Suppressor macrophage treated with lipopolysaccharide for 1 hour (primary cell): ENCODE data around the gene PDX1.

Experiments
- DNase-seq, 3 donors: peaks; one replicate each; pipeline ENCODE4 v3.0.0-alpha.2; 2020 to 2022

The PDX1 gene

DNA sequence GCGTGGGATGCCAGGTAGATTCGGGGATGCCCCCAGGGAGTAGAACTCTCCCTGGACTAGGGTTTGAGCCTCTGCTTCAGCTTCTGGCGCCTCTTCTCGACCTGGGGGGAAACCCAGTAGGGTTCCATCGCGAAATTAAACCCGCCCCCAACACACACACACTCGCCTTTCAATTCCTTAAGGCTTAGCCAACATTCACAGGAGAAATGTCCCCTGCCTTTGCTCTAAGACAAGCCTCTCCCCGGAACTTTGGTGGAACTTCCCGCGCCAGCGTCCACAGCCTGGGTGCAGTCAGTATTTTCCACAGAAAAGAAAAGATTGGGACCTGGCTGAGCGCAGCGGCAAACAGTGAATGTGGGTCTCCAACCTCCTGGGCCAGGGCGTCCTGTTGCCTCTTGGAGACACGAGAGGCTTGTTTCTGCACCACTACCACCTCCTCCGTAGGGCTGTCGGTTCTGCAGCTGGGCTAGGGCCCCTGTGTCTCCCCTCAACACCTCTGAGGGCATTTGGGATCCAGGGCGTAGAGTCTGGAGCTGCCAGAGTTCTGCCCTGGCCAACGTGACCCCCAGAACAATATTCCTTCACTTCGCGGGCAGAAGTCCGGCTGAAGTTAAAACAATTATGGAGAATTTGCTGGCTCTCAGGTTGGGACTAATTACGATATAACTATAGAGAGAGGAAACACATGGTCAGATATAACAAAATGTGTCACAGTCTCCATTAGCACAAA lies 3.2 kb downstream of the PDX1 start:
- peak in 1 of 3 donors; percentile 7 for DNase-seq

DNA sequence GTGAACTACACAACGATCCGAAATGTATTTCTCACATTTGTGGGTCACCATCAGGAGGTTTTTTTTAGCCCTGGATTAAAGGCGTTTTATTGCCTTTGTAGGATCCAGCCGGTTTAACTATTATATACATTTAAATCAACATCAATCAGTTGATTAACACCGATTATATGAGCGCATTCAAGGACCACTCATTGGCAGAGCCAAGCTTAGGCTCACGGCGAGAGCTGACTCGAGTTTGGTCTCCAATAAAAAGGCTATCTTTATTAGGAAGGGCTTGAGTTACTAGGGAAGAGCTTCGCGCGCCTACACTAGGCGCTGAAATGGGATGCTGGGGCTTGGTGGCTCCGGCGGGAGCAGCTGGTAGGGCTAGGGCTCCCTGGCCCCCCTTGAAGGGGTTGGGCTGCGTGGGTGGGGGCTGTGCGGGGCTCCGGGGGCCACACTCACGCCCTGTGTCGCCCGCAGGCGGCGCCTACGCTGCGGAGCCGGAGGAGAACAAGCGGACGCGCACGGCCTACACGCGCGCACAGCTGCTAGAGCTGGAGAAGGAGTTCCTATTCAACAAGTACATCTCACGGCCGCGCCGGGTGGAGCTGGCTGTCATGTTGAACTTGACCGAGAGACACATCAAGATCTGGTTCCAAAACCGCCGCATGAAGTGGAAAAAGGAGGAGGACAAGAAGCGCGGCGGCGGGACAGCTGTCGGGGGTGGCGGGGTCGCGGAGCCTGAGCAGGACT lies 4.2 kb downstream of the PDX1 start:
- peak in 1 of 3 donors; percentile 24 for DNase-seq

DNA sequence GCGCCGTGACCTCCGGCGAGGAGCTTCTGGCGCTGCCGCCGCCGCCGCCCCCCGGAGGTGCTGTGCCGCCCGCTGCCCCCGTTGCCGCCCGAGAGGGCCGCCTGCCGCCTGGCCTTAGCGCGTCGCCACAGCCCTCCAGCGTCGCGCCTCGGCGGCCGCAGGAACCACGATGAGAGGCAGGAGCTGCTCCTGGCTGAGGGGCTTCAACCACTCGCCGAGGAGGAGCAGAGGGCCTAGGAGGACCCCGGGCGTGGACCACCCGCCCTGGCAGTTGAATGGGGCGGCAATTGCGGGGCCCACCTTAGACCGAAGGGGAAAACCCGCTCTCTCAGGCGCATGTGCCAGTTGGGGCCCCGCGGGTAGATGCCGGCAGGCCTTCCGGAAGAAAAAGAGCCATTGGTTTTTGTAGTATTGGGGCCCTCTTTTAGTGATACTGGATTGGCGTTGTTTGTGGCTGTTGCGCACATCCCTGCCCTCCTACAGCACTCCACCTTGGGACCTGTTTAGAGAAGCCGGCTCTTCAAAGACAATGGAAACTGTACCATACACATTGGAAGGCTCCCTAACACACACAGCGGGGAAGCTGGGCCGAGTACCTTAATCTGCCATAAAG lies 4.8 kb downstream of the PDX1 start:
- no peak for DNase-seq

DNA sequence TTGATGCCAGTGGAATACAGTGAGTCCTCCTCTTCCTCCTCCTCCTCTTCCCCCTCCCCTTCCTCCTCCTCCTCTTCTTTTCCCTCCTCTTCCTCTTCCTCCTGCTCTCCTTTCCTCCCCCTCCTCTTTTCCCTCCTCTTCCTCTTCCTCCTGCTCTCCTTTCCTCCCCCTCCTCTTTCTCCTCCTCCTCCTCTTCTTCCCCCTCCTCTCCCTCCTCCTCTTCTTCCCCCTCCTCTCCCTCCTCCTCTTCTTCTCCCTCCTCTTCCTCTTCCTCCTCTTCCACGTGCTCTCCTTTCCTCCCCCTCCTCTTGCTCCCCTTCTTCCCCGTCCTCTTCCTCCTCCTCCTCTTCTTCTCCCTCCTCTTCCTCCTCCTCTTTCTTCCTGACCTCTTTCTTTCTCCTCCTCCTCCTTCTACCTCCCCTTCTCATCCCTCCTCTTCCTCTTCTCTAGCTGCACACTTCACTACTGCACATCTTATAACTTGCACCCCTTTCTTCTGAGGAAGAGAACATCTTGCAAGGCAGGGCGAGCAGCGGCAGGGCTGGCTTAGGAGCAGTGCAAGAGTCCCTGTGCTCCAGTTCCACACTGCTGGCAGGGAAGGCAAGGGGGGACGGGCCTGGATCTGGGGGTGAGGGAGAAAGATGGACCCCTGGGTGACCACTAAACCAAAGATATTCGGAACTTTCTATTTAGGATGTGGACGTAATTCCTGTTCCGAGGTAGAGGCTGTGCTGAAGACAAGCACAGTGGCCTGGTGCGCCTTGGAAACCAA lies 5.6 kb downstream of the PDX1 start:
- no peak for DNase-seq

DNA sequence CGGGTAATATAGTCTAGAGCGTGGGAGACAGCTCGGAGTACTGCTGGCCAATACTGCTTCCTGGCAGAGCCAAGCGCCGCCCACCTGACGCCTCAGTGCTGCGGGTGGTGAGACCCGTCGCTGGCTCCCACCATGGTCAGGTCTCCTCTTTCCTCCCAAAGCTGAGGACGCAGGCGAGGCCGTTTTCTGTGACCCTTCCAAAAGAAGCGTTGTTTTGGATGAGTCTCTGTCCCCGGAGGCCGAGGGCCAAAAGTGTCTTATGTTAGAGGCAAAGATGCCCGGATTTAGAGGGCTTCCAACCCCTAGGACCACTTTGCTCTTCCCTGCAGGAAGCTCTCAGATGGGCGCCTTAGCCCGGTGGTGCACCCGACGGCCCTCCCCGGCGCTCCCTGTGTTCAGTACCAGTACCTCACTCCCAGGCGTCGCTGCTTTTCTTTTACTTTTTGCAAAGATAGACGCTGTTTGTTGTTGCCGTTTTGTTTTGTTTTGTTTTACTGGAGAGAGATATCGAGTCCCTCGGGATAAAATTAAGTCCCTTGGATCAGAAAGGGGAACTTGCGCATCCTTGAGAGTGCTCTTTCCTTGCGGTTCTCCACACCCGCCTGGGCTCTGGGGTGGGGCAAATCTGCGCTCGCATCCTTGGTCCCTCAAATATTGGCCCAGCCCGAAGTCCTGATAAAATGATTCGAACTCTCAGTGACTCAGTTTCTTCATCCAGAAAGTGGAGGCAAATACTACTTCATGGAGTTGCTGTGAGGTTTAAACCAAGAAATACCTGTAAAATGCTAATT lies 7.0 kb downstream of the PDX1 start:
- peak in 1 of 3 donors; percentile 6 for DNase-seq

DNA sequence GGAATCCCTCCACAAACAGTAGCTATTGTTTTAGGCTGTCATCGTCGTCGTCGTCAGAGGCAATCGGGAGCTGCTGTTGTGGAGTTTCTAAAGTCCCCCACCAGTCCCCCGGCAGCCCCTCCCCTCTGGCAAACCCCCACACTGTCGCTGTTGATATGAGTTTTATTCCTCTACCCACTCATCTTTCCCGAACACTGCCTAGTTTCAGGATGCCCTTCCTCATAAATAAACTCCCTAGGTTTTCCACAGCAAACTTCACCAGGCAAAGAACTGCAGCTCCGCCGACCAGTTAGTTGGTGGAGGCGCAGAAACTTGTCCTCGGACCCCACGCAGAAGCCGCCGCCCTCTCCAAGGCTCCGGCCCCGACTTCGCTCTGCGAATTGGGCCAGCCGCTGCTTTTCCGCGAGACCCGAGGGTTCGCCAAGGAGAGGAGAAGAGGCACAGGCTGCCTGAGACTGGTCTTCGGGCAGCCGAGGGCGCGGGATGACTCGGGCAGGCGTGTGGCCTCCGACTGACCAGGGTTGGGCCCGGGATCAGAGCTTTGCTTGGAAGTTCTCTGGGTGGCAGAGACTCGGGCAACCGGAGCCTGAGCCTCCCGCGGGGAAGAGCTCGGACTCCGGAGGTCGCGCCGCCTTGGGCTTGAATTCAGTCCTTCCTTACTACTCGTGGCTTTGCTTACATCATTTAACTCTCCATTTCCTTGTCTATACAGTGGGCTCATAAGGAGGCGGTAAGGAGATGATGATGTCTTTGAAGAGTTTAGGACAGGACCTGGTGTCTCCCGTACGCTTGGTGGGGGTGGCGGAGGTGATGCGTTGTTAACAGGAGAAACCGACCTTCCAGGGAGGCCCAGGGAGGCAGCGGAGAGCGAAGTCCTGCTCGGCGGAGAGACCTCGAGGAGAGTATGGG lies 7.9 kb downstream of the PDX1 start:
- DNase-seq, result peak in 1 of 3 donors; percentile 6

DNA sequence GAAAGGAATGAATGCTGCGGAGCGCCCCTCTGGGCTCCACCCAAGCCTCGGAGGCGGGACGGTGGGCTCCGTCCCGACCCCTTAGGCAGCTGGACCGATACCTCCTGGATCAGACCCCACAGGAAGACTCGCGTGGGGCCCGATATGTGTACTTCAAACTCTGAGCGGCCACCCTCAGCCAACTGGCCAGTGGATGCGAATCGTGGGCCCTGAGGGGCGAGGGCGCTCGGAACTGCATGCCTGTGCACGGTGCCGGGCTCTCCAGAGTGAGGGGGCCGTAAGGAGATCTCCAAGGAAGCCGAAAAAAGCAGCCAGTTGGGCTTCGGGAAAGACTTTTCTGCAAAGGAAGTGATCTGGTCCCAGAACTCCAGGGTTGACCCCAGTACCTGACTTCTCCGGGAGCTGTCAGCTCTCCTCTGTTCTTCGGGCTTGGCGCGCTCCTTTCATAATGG lies 8.6 kb downstream of the PDX1 start:
- no peak for DNase-seq

DNA sequence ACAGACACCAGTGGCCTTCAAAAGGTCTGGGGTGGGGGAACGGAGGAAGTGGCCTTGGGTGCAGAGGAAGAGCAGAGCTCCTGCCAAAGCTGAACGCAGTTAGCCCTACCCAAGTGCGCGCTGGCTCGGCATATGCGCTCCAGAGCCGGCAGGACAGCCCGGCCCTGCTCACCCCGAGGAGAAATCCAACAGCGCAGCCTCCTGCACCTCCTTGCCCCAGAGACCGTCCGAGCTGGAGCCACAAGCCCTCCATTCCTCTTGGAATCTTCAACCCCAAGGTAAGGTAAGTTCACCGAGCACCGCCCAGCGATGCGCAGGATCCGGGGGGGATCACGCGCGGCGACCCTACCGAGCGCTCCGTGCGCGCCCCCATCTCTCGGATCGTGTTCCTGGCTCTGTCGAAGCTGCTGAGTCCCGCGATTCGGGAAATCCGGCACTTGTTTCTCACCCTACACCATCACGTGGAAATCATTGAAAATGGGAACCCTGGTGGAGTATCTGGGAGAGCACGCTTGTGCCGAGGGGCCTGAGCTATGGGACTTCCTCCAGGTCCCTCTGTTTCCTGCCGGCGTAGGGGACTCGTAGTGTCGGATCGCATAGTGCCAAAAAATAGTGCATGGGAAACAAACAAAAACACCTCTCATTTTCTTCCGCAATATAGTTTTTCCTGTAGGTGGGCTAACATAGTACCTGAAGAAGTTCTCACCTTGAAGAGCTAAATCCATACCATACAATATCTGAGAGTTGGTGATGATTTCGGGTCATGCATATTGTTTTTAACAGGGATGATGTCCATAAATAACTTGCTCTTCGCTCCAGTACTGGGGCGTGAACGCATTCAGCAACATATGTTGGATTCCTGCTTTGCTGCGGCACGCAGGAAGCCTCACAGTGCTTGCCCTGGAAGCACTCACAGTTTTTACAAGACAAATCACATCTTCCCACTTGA lies 9.3 kb downstream of the PDX1 start:
- no peak for DNase-seq

DNA sequence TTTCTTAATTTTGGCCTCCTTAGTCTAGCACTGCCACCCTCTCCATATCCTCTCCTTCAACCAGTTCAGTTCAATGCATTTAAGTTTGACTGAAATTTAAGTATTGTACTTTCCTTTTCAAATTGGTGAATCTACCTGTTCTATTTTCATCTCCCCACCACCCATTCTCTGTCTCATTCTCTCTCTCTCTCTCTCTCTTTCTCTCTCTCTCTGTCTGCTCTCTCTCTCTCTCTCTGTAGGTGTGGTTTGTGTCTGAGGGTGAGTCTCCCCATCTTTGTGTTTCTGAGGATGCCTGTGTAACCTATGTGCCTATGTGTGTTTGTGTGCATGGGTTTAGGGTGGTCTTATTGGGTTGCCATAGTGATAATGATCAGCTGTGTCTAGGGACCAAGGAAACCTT lies 10.1 kb downstream of the PDX1 start:
- DNase-seq, result no peak

DNA sequence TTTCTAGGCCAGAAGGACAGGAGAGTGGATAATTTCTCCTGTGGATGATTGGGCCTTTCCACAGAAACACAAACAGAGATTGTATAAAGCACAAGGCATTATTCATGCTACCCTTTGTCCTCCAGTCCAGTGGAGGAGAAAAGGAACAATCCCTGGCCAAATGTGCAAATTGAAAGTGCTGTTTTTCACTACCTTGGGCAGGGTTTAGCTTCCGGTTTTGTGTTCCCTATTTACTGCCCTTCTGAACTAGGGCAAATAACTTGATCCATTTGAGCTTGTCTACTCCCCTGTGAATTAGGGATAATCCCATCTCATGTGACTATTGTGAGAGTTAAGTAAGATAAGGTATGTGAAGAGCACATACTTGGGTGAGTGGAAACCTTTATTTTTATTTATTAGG lies 13.3 kb downstream of the PDX1 start:
- no peak for DNase-seq

DNA sequence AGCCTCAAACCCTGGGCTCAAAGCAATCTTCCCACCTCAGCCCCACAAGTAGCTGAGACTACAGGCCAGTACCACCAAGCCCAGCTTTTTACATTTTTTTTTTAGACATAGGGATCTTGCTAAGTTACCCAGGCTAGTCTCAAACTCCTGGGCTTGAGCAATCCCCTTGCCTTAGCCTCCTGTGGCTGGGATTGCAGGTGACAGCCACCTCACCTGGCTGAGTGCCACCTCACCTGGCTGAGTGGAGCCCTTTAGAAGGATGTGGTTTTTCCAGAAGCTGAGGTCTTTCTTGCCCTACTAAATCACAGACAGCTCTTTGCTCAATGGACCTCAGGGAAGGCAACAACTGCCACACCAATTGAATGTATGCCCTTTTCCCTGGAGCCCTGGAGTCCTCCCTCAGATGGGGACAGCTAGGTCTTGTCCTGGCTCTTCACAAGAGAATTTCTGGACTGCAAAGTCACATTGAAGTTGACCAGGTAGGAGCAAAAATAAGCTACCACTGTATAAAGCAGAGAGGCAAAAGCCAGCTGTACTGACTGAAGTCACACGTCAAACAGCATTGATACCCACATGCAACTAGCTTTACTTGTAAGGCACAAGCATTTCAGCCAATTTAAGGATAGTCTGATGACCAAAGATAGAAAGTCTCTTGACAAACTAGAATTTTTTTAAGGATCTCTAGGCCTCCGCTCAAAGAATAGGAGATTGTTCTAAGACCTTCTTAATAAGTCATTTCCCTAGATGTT lies 14.0 kb downstream of the PDX1 start:
- DNase-seq, result no peak

DNA sequence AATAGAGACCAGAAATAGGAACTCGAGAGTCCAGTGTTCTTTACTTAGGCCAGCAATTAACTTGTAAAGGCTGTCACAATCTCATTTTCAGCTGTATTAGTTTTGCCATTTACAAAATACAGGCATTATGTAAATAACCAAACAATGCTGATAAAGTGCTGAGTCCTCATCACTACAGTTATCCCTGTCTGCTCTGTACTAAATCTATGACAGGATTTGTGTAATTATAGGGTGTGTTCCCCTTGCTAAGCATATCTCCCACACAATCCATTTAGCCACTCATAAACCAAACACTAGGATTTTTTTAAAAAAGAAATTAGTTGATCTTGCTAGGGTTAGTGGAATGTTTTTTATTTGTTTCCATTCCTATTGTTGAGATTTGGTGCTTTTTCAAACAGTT lies 23.2 kb downstream of the PDX1 start:
- DNase-seq, result no peak

DNA sequence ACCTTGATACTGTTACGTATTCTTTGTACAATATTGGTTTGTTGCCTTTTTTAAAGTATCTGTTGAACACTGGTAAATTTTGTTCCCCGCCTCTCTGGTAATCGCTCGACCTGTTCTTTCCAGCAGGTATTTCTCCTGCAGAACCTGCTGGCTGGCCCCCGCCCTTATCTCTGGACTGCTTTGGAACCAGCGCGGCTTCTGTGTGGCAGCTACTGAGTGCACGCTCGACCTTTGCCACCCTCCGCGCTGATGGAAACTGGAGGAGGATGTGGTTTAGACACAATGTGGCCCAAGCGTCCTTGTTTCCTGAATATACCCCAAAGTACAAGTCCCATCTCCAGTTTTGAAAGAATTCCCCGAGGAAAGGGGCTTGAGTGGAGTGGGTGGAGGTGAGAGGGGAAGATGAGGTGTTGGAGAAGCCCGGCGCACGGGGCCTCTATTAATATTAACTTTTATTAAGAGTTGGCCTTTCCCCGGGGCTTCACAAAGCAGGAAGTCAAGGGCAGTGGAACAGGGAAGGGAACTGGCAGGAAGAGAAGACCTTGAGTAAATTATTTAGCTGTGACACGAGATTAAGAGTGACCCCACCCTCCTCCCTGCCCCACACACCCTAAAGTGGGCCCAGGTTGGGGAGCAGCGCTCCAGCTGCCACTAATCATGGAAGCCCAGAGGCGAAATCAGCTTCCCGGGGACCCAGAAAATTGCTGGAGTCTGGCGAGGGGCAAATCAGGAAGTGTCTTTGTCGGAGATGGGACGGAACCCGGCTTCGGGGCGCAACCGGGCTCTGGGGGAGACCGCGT lies 33.3 kb downstream of the PDX1 start:
- DNase-seq, result peak in 2 of 3 donors; percentile 37 to 41

DNA sequence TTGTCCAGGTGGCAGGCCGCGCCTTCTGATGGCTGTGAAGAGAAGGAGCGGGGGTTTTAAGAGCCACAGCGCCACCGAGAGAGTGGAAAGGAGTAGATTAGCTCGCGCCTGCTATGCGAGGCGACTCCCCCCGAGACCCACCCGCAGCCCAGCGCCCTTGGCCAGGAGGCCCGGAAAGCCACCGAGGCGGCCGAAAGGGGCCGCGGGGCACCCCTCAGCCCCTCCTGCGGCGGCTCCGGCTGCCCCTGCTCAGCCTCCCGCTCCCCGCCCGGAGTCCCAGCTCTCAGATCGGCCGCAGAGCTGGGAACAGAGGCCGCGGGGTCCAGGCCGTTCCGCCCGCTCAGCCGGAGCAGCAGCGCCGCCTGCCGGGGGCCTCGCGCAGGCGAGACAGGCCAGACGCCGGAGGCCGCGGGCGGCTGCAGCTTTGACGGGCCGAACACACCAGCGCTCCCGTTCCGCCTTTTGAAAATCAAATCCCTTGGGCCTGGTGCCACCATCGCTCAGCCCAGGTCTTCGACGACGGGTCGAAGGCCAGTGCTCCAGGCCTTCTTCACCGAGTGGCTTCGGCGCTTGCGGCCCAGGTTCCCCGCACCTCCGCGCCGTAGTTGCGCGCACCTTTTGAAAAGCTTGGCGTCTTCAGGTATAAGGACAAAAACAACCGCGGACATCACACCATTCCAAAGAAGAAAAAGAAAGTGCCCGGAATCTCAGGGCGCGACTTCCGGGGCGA lies 34.0 kb downstream of the PDX1 start:
- peak; percentile 85 to 95 (median 89) for DNase-seq

DNA sequence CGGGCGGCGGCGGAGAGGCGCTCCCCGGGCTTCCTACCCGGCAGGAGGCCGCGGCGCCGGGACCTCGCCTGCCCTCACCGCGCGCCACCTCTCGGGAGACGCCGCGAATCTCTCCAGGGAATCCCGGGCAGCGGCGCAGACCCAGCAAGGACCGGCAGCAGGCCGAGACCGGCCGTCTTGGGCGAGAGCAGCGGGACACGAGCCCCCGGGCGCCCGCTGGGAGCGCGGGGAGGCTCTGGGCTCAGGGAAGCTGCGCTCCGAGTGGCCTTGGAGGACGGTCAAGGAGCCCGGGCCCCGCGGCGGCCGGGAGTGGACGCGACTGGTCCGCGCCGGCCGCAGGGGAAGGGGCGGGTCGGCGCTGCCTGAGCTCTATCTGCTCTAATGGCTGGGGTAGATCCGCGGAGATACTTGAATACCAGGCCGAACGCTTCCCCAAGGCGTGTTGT lies 34.6 kb downstream of the PDX1 start:
- DNase-seq, result peak in 2 of 3 donors; percentile 37 to 61

DNA sequence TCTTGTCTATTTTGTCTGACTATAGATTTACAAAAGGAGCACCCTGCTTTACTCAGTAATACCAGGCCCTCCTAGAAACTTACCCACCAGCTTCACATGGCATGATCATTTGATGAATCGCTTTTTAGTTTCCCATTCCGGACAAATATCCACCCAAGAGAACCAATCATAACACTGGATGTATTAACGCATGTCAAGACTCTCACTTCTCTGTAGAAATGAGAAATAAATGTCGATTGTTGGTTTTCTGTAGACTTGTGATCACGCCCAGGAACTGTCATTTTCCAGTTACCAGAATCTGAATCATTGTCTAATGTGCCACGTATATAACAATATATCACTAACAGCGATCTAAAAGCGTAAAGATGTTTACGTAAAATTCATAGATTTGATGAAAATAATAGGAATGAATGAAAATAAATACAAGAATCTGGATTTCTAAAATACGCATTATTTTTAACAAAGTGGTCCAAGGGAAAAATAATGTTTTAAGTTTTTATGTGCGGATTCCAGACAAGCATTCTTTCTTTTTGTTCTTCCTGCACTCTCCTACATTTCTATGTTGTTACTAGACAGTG lies 35.3 kb downstream of the PDX1 start:
- DNase-seq, result peak in 1 of 3 donors; percentile 33
